Thyroid gland (tissue), 4 donors: ENCODE results near the gene TBXAS1.

Source experiments
- POLR2A ChIP-seq, 2 donors: fragments of 450-650 bp; IDR thresholded peaks; one replicate each; pipeline ENCODE4 v1.6.1; 2017; ENCODE audit warnings: antibody characterized with exemption in 2 of 2, mild to moderate bottlenecking in 2 of 2, moderate library complexity in 1 of 2
- TF ChIP-seq, protein P1 (sequence below), 6 experiments: fragments of 200-600 bp in 3 of 6; fragments of 450-650 bp in 3 of 6; sonication (generic) in 3 of 6; IDR thresholded peaks; one replicate each; pipeline ENCODE4 v1.5.1; 2016 to 2019; ENCODE audit warnings: antibody characterized with exemption in 6 of 6, mild to moderate bottlenecking in 2 of 6, inconsistent platforms in 1 of 6, moderate library complexity in 1 of 6

DNA sequence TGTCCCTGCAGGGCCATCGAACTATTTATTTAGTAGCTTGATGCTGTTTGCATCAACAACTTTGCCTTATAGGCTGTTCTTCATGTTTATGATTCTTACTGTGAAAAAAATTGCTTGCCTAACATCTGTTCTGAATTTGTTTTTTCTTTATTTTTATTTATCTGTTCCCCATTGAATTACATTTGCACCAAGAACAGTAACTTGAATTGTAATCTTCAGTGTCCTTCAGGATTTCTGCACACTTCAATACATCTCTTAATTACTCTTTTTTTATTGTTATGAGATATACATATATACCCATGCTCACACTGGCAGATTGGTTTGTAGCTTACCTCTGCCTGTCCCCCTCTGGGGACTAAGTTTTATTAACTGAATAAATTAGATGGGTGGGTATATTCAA, 64.4 kb downstream of the TBXAS1 start:
- TF ChIP-seq, protein P1, sequence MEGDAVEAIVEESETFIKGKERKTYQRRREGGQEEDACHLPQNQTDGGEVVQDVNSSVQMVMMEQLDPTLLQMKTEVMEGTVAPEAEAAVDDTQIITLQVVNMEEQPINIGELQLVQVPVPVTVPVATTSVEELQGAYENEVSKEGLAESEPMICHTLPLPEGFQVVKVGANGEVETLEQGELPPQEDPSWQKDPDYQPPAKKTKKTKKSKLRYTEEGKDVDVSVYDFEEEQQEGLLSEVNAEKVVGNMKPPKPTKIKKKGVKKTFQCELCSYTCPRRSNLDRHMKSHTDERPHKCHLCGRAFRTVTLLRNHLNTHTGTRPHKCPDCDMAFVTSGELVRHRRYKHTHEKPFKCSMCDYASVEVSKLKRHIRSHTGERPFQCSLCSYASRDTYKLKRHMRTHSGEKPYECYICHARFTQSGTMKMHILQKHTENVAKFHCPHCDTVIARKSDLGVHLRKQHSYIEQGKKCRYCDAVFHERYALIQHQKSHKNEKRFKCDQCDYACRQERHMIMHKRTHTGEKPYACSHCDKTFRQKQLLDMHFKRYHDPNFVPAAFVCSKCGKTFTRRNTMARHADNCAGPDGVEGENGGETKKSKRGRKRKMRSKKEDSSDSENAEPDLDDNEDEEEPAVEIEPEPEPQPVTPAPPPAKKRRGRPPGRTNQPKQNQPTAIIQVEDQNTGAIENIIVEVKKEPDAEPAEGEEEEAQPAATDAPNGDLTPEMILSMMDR (IDR thresholded peaks at IDR 0.05) = no peak
- TF ChIP-seq POLR2A (IDR thresholded peaks at IDR 0.05) = no peak
